K562 (cell line): ENCODE measurements around the gene KRTCAP2. TPM values are rescaled to one million over a fixed set of nuclear protein-coding genes. Genes with fewer than 3 reads are reported as not detected.

Experiments
- ATAC-seq: fragments of 200-7000 bp; cut with Tn5 transposase; 3 replicates; pipeline ENCODE4 v1.9.1; 2020; ENCODE audit warnings: moderate library complexity
- BruUV-seq: library from RNA; stranded (reverse); fragments of 400-500 nt; replicated peaks from 2 replicates; lab custom pipeline; 2021; lab: Mats Ljungman, UMichigan
- CTCF ChIA-PET: fragments of 300-600 bp; formaldehyde crosslinking; extraction: SDS; loops from one replicate; lab custom pipeline; 2021; ENCODE audit warnings: low intra/inter-chr PET ratio; lab: Yijun Ruan, JAX
- POLR2A ChIA-PET: fragments of 300-600, 350-650 bp; sonication (Branson Sonifier 250); formaldehyde crosslinking; extraction: SDS; loops from one replicate; lab custom pipeline; 2021; ENCODE audit warnings: antibody characterized with exemption, inconsistent platforms; lab: Yijun Ruan, JAX
- DNase-seq, 4 experiments: peaks; one replicate each; pipeline versions ENCODE4 v3.0.0 to v3.0.0-alpha.2; 2011 to 2018; ENCODE audit warnings: low spot score in 3 of 4, mixed read lengths in 3 of 4; ENCODE audit errors: extremely low read depth in 1 of 4
- FAIRE-seq: peaks from 2 replicates; lab custom pipeline; 2011; peaks lifted over from hg19 to GRCh38; lab: Jason Lieb, UNC
- H2AFZ ChIP-seq: 2 replicates; pipeline ENCODE4 v1.6.0; 2011; ENCODE audit warnings: low read depth, low read length, control low read depth, inconsistent platforms
- H3K27ac ChIP-seq: fragments of 200-600 bp; 3 replicates; pipeline ENCODE4 v1.8.0; 2011; ENCODE audit warnings: low read depth, mild to moderate bottlenecking, control low read depth, inconsistent platforms, low read length, moderate library complexity, mixed read lengths; ENCODE audit errors: extremely low read depth
- H3K27me3 ChIP-seq, 2 experiments: fragments of 300-600 bp in 1 of 2; 2 replicates in 1 of 2; 3 replicates in 1 of 2; pipeline versions ENCODE4 v1.6.0 to v1.8.0; 2011; ENCODE audit warnings: inconsistent platforms in 2 of 2, low read length in 2 of 2, mild to moderate bottlenecking in 1 of 2, mixed read lengths in 1 of 2, moderate library complexity in 1 of 2; ENCODE audit not compliant: control insufficient read depth in 2 of 2, insufficient read depth in 2 of 2
- H3K36me3 ChIP-seq: fragments of 300-600 bp; 3 replicates; pipeline ENCODE4 v1.8.0; 2011; ENCODE audit warnings: mild to moderate bottlenecking, low read length, inconsistent platforms; ENCODE audit not compliant: control insufficient read depth, insufficient read depth
- H3K4me1 ChIP-seq, 2 experiments: fragments of 200-600 bp in 1 of 2; replicated peaks in 1 of 2; 2 replicates in 1 of 2; 3 replicates in 1 of 2; pipeline versions ENCODE4 v1.5.1 to v1.8.0; 2011; ENCODE audit warnings: inconsistent platforms in 2 of 2, low read length in 2 of 2, mild to moderate bottlenecking in 1 of 2, mixed read lengths in 1 of 2, moderate library complexity in 1 of 2; ENCODE audit not compliant: control insufficient read depth in 2 of 2, insufficient read depth in 2 of 2
- H3K4me2 ChIP-seq: 2 replicates; pipeline ENCODE4 v1.6.1; 2011; ENCODE audit warnings: low read length, control low read depth, inconsistent platforms, mixed read lengths; ENCODE audit not compliant: insufficient read depth
- H3K4me3 ChIP-seq: fragments of 200-600 bp; sonication (generic), shearing (Covaris generic); 2 replicates; pipeline ENCODE4 v1.5.1; 2016; ENCODE audit warnings: control low read depth, inconsistent platforms
- H3K79me2 ChIP-seq: fragments of 200-600 bp; 3 replicates; pipeline ENCODE4 v1.8.0; 2011; ENCODE audit warnings: low read length, inconsistent platforms; ENCODE audit not compliant: control insufficient read depth, insufficient read depth
- H3K9ac ChIP-seq, 2 experiments: 2 replicates each; pipeline versions ENCODE4 v1.6.0 to v1.6.1; 2011; ENCODE audit warnings: low read depth in 2 of 2, low read length in 2 of 2, control low read depth in 1 of 2, inconsistent platforms in 1 of 2, mild to moderate bottlenecking in 1 of 2, mixed read lengths in 1 of 2; ENCODE audit not compliant: insufficient read depth in 1 of 2
- H3K9me1 ChIP-seq: one replicate; pipeline ENCODE4 v1.6.0; 2011; ENCODE audit warnings: inconsistent platforms, mild to moderate bottlenecking, low read length, moderate library complexity; ENCODE audit not compliant: control insufficient read depth, insufficient read depth
- H3K9me3 ChIP-seq: replicated peaks from 2 replicates; pipeline ENCODE4 v1.5.1; 2011; ENCODE audit warnings: low read depth, low read length, inconsistent platforms; ENCODE audit not compliant: control insufficient read depth, insufficient read depth
- H4K20me1 ChIP-seq: replicated peaks from 2 replicates; pipeline ENCODE4 v1.6.1; 2011; ENCODE audit warnings: low read length, inconsistent platforms, mixed read lengths; ENCODE audit not compliant: control insufficient read depth, insufficient read depth
- C11orf30 ChIP-seq: fragments of 450-650 bp; IDR thresholded peaks from 2 replicates; pipeline ENCODE4 v1.6.1; 2016; ENCODE audit warnings: low read depth, mild to moderate bottlenecking
- CBX3 ChIP-seq, 2 experiments: IDR thresholded peaks; 1 replicate in 1 of 2; 2 replicates in 1 of 2; pipeline ENCODE4 v1.6.1; 2012; ENCODE audit warnings: inconsistent platforms in 2 of 2, low read length in 2 of 2, borderline replicate concordance in 1 of 2, control low read depth in 1 of 2
- COPS2 ChIP-seq: fragments of 450-650 bp; conservative IDR thresholded peaks from 2 replicates; pipeline ENCODE4 v1.6.1; 2016; ENCODE audit warnings: mild to moderate bottlenecking, moderate library complexity
- CREM ChIP-seq: IDR thresholded peaks from 2 replicates; pipeline ENCODE4 v1.6.1; 2014; ENCODE audit warnings: antibody characterized with exemption, low read depth
- EGR1 ChIP-seq: fragments of 450-650 bp; conservative IDR thresholded peaks from 2 replicates; pipeline ENCODE4 v1.6.1; 2017; ENCODE audit warnings: mild to moderate bottlenecking
- ETV6 ChIP-seq, 3 experiments: fragments of 150-350 bp in 1 of 3; sonication (generic) in 1 of 3; formaldehyde crosslinking in 1 of 3; IDR thresholded peaks; 2 replicates each; pipeline versions ENCODE4 v1.6.1 to v1.8.0; 2014 to 2022; ENCODE audit warnings: borderline replicate concordance in 2 of 3, low read depth in 2 of 3, antibody characterized with exemption in 1 of 3, low read length in 1 of 3, mild to moderate bottlenecking in 1 of 3, missing genetic modification reagents in 1 of 3
- EWSR1 ChIP-seq: fragments of 450-650 bp; IDR thresholded peaks from 2 replicates; pipeline ENCODE4 v1.6.1; 2018; ENCODE audit warnings: borderline replicate concordance, mild to moderate bottlenecking, low read depth, moderate library complexity; ENCODE audit not compliant: partially characterized antibody
- L3MBTL2 ChIP-seq: fragments of 450-650 bp; IDR thresholded peaks from 2 replicates; pipeline ENCODE4 v1.6.1; 2016; ENCODE audit warnings: mild to moderate bottlenecking, moderate library complexity
- MAFF ChIP-seq: IDR thresholded peaks from 2 replicates; pipeline ENCODE4 v1.6.1; 2012; ENCODE audit warnings: low read length, improper control_type of control experiment
- MAFG ChIP-seq: fragments of 450-650 bp; conservative IDR thresholded peaks from 2 replicates; pipeline ENCODE4 v1.6.1; 2016; ENCODE audit warnings: missing genetic modification characterization, missing compliant biosample characterization
- NCOR1 ChIP-seq: fragments of 450-650 bp; IDR thresholded peaks from 2 replicates; pipeline ENCODE4 v1.6.1; 2016; ENCODE audit warnings: mild to moderate bottlenecking, moderate library complexity
- NFIX ChIP-seq: fragments of 250-450 bp; sonication (Bioruptor Pico); IDR thresholded peaks from 2 replicates; pipeline ENCODE4 v1.4.0; 2020; ENCODE audit warnings: low read depth, mild to moderate bottlenecking, moderate library complexity
- SNAPC5 ChIP-seq: fragments of 250-450 bp; sonication (Bioruptor Pico); IDR thresholded peaks from 2 replicates; pipeline ENCODE4 v1.8.0; 2021; ENCODE audit warnings: moderate library complexity, mild to moderate bottlenecking, inconsistent platforms
- TRIM28 ChIP-seq: fragments of 450-650 bp; IDR thresholded peaks from 2 replicates; pipeline ENCODE4 v1.6.1; 2017
- ZNF23 ChIP-seq: fragments of 250-450 bp; sonication (Bioruptor Pico); IDR thresholded peaks from 2 replicates; pipeline ENCODE4 v1.4.0; 2020; ENCODE audit warnings: mild to moderate bottlenecking
- ZNF3 ChIP-seq: fragments of 250-450 bp; sonication (Bioruptor Pico); IDR thresholded peaks from 2 replicates; pipeline ENCODE4 v1.5.0; 2021; ENCODE audit warnings: mild to moderate bottlenecking, moderate library complexity
- ZNF316 ChIP-seq: fragments of 450-650 bp; IDR thresholded peaks from 2 replicates; pipeline ENCODE4 v1.6.1; 2016
- ZNF511 ChIP-seq: sonication (generic); formaldehyde crosslinking; IDR thresholded peaks from 2 replicates; pipeline ENCODE4 v1.8.0; 2022; ENCODE audit warnings: mild to moderate bottlenecking, missing genetic modification reagents
- ZZZ3 ChIP-seq: fragments of 450-650 bp; IDR thresholded peaks from 2 replicates; pipeline ENCODE4 v1.6.1; 2016; ENCODE audit warnings: antibody characterized with exemption, mild to moderate bottlenecking, moderate library complexity
- WGBS: fragments of 100-300 bp; shearing (Covaris generic); methylation state at CpG from one replicate; pipeline ENCODE4 v1.1.6; 2016; ENCODE audit warnings: low coverage, mixed read lengths; ENCODE audit not compliant: insufficient coverage; ENCODE audit errors: missing lambda C conversion rate; 5-methylcytosine and 5-hydroxymethylcytosine counted together
- in situ Hi-C: fragments of 300-500 bp; cut with MboI; formaldehyde crosslinking; loops from 4 replicates; pipeline ENCODE4 v1.15.0; 2018; ENCODE audit warnings: inconsistent platforms, mixed read lengths
- intact Hi-C: fragments of 100-400 bp; cut with micrococcal nuclease; formaldehyde crosslinking; loops from 2 replicates; pipeline ENCODE4 v1.14.2; 2022
- polyA plus RNA-seq, 8 experiments: library from polyadenylated mRNA; depleted of rRNA in 4 of 8; stranded (reverse) in 5 of 8; unstranded in 3 of 8; fragments of >200 nt; fragmentation: Nextera tagmentation in 2 of 8; fragmentation: Illumina TruSeq in 1 of 8; extraction: Ambion mirVana in 2 of 8; extraction: Trizol in 1 of 8; gene quantifications; 2 replicates each; pipeline versions ENCODE4 v1.2.1 to v1.2.3, GENCODE V29; 2011 to 2014; ENCODE audit warnings: inconsistent platforms in 1 of 8, missing spikeins in 1 of 8
- total RNA-seq, 7 experiments: library from RNA; depleted of rRNA in 6 of 7; stranded (reverse); fragments of >200 nt in 6 of 7; fragmentation: Illumina TruSeq in 2 of 7; extraction: Trizol in 2 of 7; gene quantifications; 2 replicates each; pipeline versions ENCODE4 v1.2.1 to v1.2.3, GENCODE V29; 2011 to 2021; ENCODE audit warnings: low replicate concordance in 1 of 7
- TF ChIP-seq, protein P1 (sequence below): fragments of 450-650 bp; IDR thresholded peaks from 2 replicates; pipeline ENCODE4 v1.6.1; 2014; ENCODE audit warnings: low read depth, mild to moderate bottlenecking, moderate library complexity, borderline replicate concordance

Gene KRTCAP2
- total and polyA plus RNA-seq, 9 of the 15 experiments (the other 6 are each of a cell fraction or from before 2014, with no cell fraction given): 126 to 436 (median 244) TPM

DNA sequence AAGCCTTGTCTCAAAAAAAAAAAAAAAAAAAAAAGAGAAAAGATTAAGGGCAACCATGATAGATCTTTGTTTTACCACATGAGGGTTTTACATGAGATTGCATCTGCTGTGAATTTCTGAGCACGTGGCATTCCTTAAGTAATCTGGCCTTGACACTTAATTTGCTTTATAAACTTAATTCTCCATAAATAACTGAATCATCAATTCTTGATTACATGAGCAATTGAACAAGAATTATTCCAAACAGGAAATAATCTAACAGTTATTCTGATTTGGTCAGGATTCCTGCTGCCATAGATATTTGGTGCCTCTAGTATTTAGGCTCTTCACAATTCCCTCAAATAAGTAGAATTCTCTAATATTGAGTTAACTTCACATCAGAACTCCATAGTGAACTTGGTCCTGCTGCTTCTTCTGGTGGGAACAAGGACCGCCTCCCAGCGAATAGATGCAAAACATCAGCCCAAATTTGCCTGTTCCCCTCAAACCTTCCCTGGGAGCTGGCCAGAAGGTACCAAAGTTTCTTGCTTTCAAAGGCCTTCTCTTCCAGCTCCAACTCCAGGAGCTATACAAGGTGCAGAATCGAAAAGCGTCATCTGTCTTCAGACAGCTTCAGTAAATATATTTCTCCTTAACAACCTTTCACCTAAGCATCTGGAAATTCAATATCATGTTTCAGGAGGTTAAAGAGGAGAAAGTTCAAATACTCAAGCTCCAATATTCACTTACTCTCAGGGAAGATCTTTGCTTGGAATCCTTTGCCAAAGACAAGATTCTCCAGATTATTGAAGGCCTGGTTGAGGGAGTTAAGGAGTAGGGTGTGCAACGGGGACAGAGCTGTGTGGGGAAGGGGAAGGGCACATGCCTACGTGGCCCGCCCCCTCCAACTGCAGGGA, 1.0 kb downstream of the KRTCAP2 start:
- no TSS peak for BruUV-seq
- H2AFZ ChIP-seq: peak overlapping the region; percentile 94
- H3K79me2 ChIP-seq: peaks cover 15% of the 10 kb centered on the region
- H3K36me3 ChIP-seq: peaks cover 35% of the 10 kb centered on the region
- POLR2A ChIA-PET: interaction anchor here (0.5 to 2.6 kb wide), 9 partner anchors 18 to 1205 kb away, joined by 3 to 12 read pairs (median 4); partner anchors contain the start of gene ADAM15
- H4K20me1 ChIP-seq: no peaks in the 10 kb centered on the region
- no peaks in the 10 kb centered on the region for H3K9me3 ChIP-seq
- ATAC-seq (peak; percentile 62), DNase-seq (no peak), FAIRE-seq (no peak)
- peaks cover 18 to 45% of the 10 kb centered on the region in 2 experiments; a peak in 4 of 5 replicates for H3K4me1 ChIP-seq
- H3K4me3 ChIP-seq: peak overlapping the region; percentile 83
- CTCF ChIA-PET: interaction anchor here (1.0 to 1.5 kb wide), 2 partner anchors 22 to 81 kb away, joined by 3 to 7 read pairs; no protein-coding TSS in a partner anchor
- intact Hi-C loops: no loop called here
- H3K27ac ChIP-seq: peak overlapping the region; percentile 89
- no peaks in the 10 kb centered on the region for H3K9me1 ChIP-seq
- peak overlapping the region; percentile 89 to 93 for H3K9ac ChIP-seq
- no peaks in the 10 kb centered on the region for H3K27me3 ChIP-seq
- in situ Hi-C loops: no loop called here
- peak overlapping the region; percentile 97 for H3K4me2 ChIP-seq
- 5% methylated on average over 8 of the region's 8 CpGs for WGBS
- TF ChIP-seq MAFG (peak; percentile 41; the same call in 1 of the 2 replicates), CREM (peak; percentile 54; the same call in 1 of the 2 replicates), CBX3 (IDR thresholded peaks at IDR 0.05; ENCODE audit: borderline replicate concordance in 1 of 2, low read length in 2 of 2) (0 out of 3 replicates have a peak, but pooled peaks of 1 of the 2 experiments have one; percentile 5), COPS2 (no peak), TRIM28 (no peak), ZNF316 (peak; percentile 85), NFIX (no peak), ZNF23 (no peak), C11orf30 (peak; percentile 76), ETV6 (IDR thresholded peaks at IDR 0.05; ENCODE audit: borderline replicate concordance in 1 of 2, low read depth in 2 of 2, low read length in 1 of 2) (no peak), ETV6 (CRISPR knock-in tag; IDR thresholded peaks at IDR 0.05; ENCODE audit: borderline replicate concordance) (peak; percentile 60; the same call in 1 of the 2 replicates), EWSR1 (no peak), EGR1 (no peak), ZNF3 (peak; percentile 16; the same call in 1 of the 2 replicates), ZZZ3 (no peak), SNAPC5 (no peak), L3MBTL2 (0 out of 2 replicates have a peak, but pooled peaks have one; percentile 9), ZNF511 (no peak), MAFF (peak; percentile 19; the same call in 1 of the 2 replicates), NCOR1 (no peak)
- TF ChIP-seq, protein P1, sequence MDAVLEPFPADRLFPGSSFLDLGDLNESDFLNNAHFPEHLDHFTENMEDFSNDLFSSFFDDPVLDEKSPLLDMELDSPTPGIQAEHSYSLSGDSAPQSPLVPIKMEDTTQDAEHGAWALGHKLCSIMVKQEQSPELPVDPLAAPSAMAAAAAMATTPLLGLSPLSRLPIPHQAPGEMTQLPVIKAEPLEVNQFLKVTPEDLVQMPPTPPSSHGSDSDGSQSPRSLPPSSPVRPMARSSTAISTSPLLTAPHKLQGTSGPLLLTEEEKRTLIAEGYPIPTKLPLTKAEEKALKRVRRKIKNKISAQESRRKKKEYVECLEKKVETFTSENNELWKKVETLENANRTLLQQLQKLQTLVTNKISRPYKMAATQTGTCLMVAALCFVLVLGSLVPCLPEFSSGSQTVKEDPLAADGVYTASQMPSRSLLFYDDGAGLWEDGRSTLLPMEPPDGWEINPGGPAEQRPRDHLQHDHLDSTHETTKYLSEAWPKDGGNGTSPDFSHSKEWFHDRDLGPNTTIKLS: peak; percentile 71
